ES-I3 (cell line): ENCODE measurements around the gene DYNC2LI1.
A peak's percentile ranks its signal among the peaks of the same experiment; 100 is the strongest.

Source experiments
- H3K36me3 ChIP-seq: 2 replicates; pipeline ENCODE4 v1.6.1; 2013; ENCODE audit warnings: mild to moderate bottlenecking, low read length, control low read depth, moderate library complexity; ENCODE audit not compliant: insufficient read depth
- H3K4me1 ChIP-seq: 2 replicates; pipeline ENCODE4 v1.6.1; 2013; ENCODE audit warnings: mild to moderate bottlenecking, control low read depth, low read length; ENCODE audit not compliant: insufficient read depth
- H3K9ac ChIP-seq: 2 replicates; pipeline ENCODE4 v1.6.1; 2013; ENCODE audit warnings: low read depth, mild to moderate bottlenecking, low read length, moderate library complexity
- H3K9me3 ChIP-seq: 2 replicates; pipeline ENCODE4 v1.6.1; 2013; ENCODE audit warnings: mild to moderate bottlenecking, low read length, moderate library complexity; ENCODE audit not compliant: control insufficient read depth, insufficient read depth

DYNC2LI1 gene

GRCh38 chr2:43814711-43815110, 40.9 kb downstream of the DYNC2LI1 start:
- H3K36me3 ChIP-seq: no peaks in the 10 kb centered on the region
- H3K4me1 ChIP-seq: no peaks in the 10 kb centered on the region
- no peaks in the 10 kb centered on the region for H3K9me3 ChIP-seq
- H3K9ac ChIP-seq: no peak overlapping the region

GRCh38 chr2:43818761-43819160, 44.9 kb downstream of the DYNC2LI1 start:
- Histone ChIP-seq H3K9me3 (no peaks in the 10 kb centered on the region), H3K36me3 (no peaks in the 10 kb centered on the region), H3K4me1 (no peaks in the 10 kb centered on the region), H3K9ac (no peak overlapping the region)

GRCh38 chr2:43819491-43820163, 45.8 kb downstream of the DYNC2LI1 start:
- H3K36me3 ChIP-seq: no peaks in the 10 kb centered on the region
- no peak overlapping the region for H3K9ac ChIP-seq
- H3K9me3 ChIP-seq: no peaks in the 10 kb centered on the region
- no peaks in the 10 kb centered on the region for H3K4me1 ChIP-seq

- H3K9me3 ChIP-seq: no peaks in the 10 kb centered on the region
- H3K4me1 ChIP-seq: no peaks in the 10 kb centered on the region
- no peak overlapping the region for H3K9ac ChIP-seq
- no peaks in the 10 kb centered on the region for H3K36me3 ChIP-seq
These were observed 49.0 kb downstream of the DYNC2LI1 start for GRCh38 chr2:43822839-43823238.

GRCh38 chr2:43823751-43824150, 49.9 kb downstream of the DYNC2LI1 start:
- H3K9me3 ChIP-seq: no peaks in the 10 kb centered on the region
- no peaks in the 10 kb centered on the region for H3K36me3 ChIP-seq
- no peaks in the 10 kb centered on the region for H3K4me1 ChIP-seq
- H3K9ac ChIP-seq: no peak overlapping the region

GRCh38 chr2:43824512-43824911, 50.7 kb downstream of the DYNC2LI1 start:
- no peaks in the 10 kb centered on the region for H3K36me3 ChIP-seq
- H3K9me3 ChIP-seq: no peaks in the 10 kb centered on the region
- H3K4me1 ChIP-seq: no peaks in the 10 kb centered on the region
- no peak overlapping the region for H3K9ac ChIP-seq

- Histone ChIP-seq H3K9ac (no peak overlapping the region), H3K4me1 (no peaks in the 10 kb centered on the region), H3K36me3 (no peaks in the 10 kb centered on the region), H3K9me3 (no peaks in the 10 kb centered on the region)
These were observed 51.2 kb downstream of the DYNC2LI1 start for GRCh38 chr2:43824951-43825493.

GRCh38 chr2:43825841-43826240, 52.0 kb downstream of the DYNC2LI1 start:
- Histone ChIP-seq H3K4me1 (no peaks in the 10 kb centered on the region), H3K9ac (no peak overlapping the region), H3K36me3 (no peaks in the 10 kb centered on the region), H3K9me3 (no peaks in the 10 kb centered on the region)

GRCh38 chr2:43826305-43827250, 52.7 kb downstream of the DYNC2LI1 start:
- no peaks in the 10 kb centered on the region for H3K9me3 ChIP-seq
- no peaks in the 10 kb centered on the region for H3K36me3 ChIP-seq
- H3K4me1 ChIP-seq: no peaks in the 10 kb centered on the region
- no peak overlapping the region for H3K9ac ChIP-seq

- Histone ChIP-seq H3K9me3 (no peaks in the 10 kb centered on the region), H3K36me3 (no peaks in the 10 kb centered on the region), H3K9ac (peak overlapping the region; percentile 46; the same call in 1 of the 2 replicates), H3K4me1 (peaks cover 4% of the 10 kb centered on the region; the same call in 1 of the 2 replicates)
These were observed 57.9 kb downstream of the DYNC2LI1 start for GRCh38 chr2:43831543-43832294.

- Histone ChIP-seq H3K36me3 (no peaks in the 10 kb centered on the region), H3K9ac (peak overlapping the region; percentile 46; the same call in 1 of the 2 replicates), H3K9me3 (no peaks in the 10 kb centered on the region), H3K4me1 (peaks cover 4% of the 10 kb centered on the region; the same call in 1 of the 2 replicates)
These were observed 58.6 kb downstream of the DYNC2LI1 start for GRCh38 chr2:43832457-43832856.

GRCh38 chr2:43837033-43837432, 63.2 kb downstream of the DYNC2LI1 start:
- Histone ChIP-seq H3K9me3 (no peaks in the 10 kb centered on the region), H3K9ac (no peak overlapping the region), H3K36me3 (no peaks in the 10 kb centered on the region), H3K4me1 (peaks cover 13% of the 10 kb centered on the region; the same call in 1 of the 2 replicates)

GRCh38 chr2:43837831-43838559, 64.2 kb downstream of the DYNC2LI1 start:
- Histone ChIP-seq H3K4me1 (peaks cover 8% of the 10 kb centered on the region; the same call in 1 of the 2 replicates), H3K9me3 (no peaks in the 10 kb centered on the region), H3K36me3 (no peaks in the 10 kb centered on the region), H3K9ac (no peak overlapping the region)
